T-helper 17 cell (primary cell): Measurements from ENCODE around the gene MAGEA9. TPM values are rescaled to one million over a fixed set of nuclear protein-coding genes. Genes with fewer than 3 reads are reported as not detected.
"Not testable (repeated sequence)": the region's sequence is repeated elsewhere in the genome, so short reads cannot be mapped to it uniquely, and the experiment has no call there.

ENCODE experiments used
- ATAC-seq: fragments of 150-1000 bp; cut with Tn5 transposase; 2 replicates; pipeline ENCODE4 v1.10.0; 2021; ENCODE audit warnings: mild to moderate bottlenecking, moderate library complexity
- DNase-seq, 3 donors: peaks; one replicate each; pipeline versions ENCODE4 v3.0.0 to v3.0.0-alpha.2; 2020 to 2021
- H3K9me3 ChIP-seq: one replicate; pipeline ENCODE4 v1.7.0; 2013; ENCODE audit warnings: low read length, mild to moderate bottlenecking; ENCODE audit not compliant: control insufficient read depth, poor library complexity, severe bottlenecking
- H3K27ac Mint-ChIP-seq: one replicate; pipeline ENCODE4 v1.8.0; 2022; ENCODE audit warnings: mild to moderate bottlenecking, moderate library complexity, mixed read lengths
- H3K27me3 Mint-ChIP-seq: one replicate; pipeline ENCODE4 v1.8.0; 2022; ENCODE audit warnings: mixed read lengths
- H3K36me3 Mint-ChIP-seq: one replicate; pipeline ENCODE4 v1.8.0; 2022; ENCODE audit warnings: low read depth, mixed read lengths
- H3K4me1 Mint-ChIP-seq: one replicate; pipeline ENCODE4 v1.8.0; 2022; ENCODE audit warnings: mild to moderate bottlenecking, mixed read lengths
- H3K4me3 Mint-ChIP-seq: one replicate; pipeline ENCODE4 v1.8.0; 2022; ENCODE audit warnings: mild to moderate bottlenecking, moderate library complexity, mixed read lengths
- total RNA-seq, 4 donors: library from RNA in 2 of 4; stranded (reverse) in 2 of 4; gene quantifications; one replicate each; pipeline ENCODE4 v1.2.3 and lab custom pipeline; 2022 to 2026

Gene MAGEA9
- not detected for total RNA-seq
- 0 reads per million in 2 donors for total RNA-seq (lab: John Stamatoyannopoulos, UW)

DNA sequence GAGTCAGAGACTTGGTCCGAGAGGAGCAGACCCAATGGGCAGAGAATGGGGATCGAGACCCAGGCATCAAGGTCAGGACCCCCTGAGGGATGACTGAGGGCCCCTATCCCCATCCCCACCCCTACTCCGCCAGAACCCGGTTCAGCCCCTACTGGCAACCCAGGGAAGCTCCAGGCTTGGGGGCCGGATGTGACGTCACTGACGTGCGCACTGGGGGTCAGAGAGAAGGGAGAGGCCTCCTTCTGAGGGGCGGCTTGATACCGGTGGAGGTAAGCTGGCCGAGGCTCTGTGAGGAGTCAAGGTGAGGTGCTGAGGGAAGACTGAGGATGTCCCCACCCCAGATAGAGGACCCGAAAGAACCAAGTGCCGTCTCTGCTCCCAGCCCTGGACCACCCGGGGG lies at the start of gene MAGEA9:
MAGEA9 (plus strand) TSS at position 204 of the 400 bp plus-strand sequence. CDS start 4,281 bp downstream, outside the sequence.
- H3K27ac Mint-ChIP-seq, H3K9me3 ChIP-seq, H3K27me3 Mint-ChIP-seq, ATAC-seq, H3K36me3 Mint-ChIP-seq, H3K4me3 Mint-ChIP-seq, DNase-seq, H3K4me1 Mint-ChIP-seq: not testable (repeated sequence)

DNA sequence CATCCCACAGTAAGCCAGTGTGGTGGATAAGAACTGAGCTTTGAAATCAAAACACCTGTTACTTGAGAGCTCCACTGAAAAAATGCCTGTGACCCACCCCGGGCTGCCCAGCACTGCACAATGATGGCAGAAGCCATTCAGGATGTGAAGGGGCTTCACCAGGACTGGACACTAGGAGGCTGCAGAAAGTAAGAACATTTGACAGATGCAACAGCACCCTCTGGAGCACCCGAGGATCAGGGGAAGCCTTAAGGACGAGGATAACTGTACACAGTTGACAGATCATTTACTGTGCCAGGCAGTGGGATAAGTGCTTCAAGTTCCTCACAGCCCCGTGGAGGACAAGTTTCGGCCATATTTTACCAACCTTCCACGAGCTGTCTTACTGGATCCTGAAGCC lies 39.5 kb upstream of the MAGEA9 start:
- ATAC-seq, H3K9me3 ChIP-seq, H3K4me1 Mint-ChIP-seq, H3K4me3 Mint-ChIP-seq, H3K27me3 Mint-ChIP-seq, H3K27ac Mint-ChIP-seq, DNase-seq, H3K36me3 Mint-ChIP-seq: not testable (repeated sequence)

- peak; percentile 32 for ATAC-seq
Observed at GRCh38 chrX:149746390-149747007, 35.2 kb upstream of the MAGEA9 start.

DNA sequence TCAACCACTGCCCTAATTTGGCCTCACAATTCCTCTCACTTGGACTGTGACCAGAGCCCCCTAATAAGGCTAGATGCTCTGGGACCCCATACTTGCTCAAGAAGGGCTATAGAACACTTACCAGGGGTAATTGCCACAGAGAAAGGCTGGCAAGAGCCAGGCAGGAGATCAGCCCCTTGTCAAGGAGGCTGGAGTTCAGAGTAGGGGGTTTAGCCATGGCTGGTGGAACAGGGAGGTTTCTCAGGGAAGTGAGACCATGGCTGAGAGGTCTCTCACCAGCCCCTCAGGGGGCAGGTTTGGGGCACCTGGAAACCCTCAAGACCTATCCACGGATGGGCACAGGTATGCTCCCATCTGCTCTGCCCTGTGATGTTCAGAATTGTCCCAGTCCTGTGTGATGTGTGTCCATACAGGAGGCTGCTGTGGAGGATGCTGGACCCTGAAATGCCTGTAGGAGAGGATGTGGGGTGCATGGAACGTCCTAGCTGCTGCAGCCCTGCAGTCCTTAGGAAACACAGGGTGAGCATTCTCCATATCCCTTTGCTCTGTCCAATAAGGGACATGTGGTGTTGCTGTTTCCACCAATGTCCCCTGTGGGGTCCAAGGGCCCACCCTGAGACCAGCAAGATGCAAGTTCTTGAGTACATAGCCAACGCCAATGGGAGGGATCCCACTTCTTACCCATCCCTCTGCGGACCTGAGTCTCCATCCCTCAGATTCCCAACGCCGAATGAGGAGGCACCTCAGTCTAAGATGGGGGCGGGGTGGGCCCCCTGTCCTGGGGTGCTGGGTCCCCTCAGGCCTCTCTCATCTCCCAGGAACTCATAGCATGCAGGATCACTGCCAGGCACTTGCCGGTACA lies 24.3 kb upstream of the MAGEA9 start:
- Mint-ChIP-seq H3K36me3 (no peaks in the 10 kb centered on the region), H3K27me3 (no peaks in the 10 kb centered on the region), H3K4me3 (no peak overlapping the region), H3K27ac (no peak overlapping the region), H3K4me1 (no peaks in the 10 kb centered on the region)
- DNase-seq: no peak
- ATAC-seq: no peak
- H3K9me3 ChIP-seq: no peaks in the 10 kb centered on the region

More at GRCh38 chrX:149746390-149747007, 35.2 kb upstream of the MAGEA9 start:
- not testable (repeated sequence) for H3K9me3 ChIP-seq, H3K4me3 Mint-ChIP-seq, DNase-seq, H3K27ac Mint-ChIP-seq, H3K27me3 Mint-ChIP-seq, H3K36me3 Mint-ChIP-seq, H3K4me1 Mint-ChIP-seq

DNA sequence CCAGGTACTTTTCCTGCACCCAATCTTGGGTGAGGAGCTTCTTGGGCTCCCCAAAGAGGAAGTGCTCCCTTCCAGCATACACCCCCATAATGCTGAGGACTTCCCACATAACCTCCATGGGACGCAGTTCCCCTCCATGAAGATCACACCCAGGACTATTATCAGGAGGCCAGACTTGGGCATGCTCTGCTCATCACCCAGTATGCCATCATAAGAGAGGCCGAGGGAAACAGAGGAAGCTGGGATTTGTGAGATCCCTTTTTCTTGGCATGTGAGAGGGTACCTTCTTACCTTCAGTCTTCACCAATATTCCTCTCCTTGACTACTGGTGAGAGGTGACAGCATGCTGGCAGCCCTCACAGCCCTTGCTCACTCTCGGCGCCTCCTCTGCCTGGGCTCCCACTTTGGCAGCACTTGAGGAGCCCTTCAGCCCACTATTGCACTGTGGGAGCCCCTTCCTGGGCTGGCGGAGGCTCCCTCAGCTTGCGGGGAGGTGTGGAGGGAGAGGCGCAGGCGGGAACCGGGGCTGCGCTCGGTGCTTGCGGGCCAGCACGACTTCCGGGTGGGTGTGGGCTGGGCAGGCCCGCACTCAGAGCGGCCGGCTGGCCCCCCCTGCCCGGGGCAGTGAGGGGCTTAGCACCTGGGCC lies 23.5 kb upstream of the MAGEA9 start:
- Mint-ChIP-seq H3K36me3 (no peaks in the 10 kb centered on the region), H3K27me3 (no peaks in the 10 kb centered on the region), H3K4me1 (no peaks in the 10 kb centered on the region), H3K27ac (no peak overlapping the region), H3K4me3 (no peak overlapping the region)
- DNase-seq: no peak
- H3K9me3 ChIP-seq: no peaks in the 10 kb centered on the region
- ATAC-seq: no peak

DNA sequence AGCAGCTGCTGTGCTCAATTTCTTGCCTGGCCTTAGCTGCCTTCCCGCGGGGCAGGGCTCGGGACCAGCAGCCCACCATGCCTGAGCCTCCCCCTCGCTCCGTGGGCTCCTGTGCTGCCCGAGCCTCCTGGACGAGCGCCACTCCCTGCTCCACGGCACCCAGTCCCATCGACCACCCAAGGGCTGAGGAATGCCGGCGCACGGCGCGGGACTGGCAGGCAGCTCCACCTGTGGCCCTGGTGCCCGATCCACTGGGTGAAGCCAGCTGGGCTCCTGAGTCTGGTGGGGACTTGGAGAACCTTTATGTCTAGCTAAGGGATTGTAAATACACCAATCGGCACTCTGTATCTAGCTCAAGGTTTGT lies 23.0 kb upstream of the MAGEA9 start:
- H3K9me3 ChIP-seq, H3K27ac Mint-ChIP-seq, DNase-seq, H3K4me1 Mint-ChIP-seq, ATAC-seq, H3K36me3 Mint-ChIP-seq, H3K4me3 Mint-ChIP-seq, H3K27me3 Mint-ChIP-seq: not testable (repeated sequence)

DNA sequence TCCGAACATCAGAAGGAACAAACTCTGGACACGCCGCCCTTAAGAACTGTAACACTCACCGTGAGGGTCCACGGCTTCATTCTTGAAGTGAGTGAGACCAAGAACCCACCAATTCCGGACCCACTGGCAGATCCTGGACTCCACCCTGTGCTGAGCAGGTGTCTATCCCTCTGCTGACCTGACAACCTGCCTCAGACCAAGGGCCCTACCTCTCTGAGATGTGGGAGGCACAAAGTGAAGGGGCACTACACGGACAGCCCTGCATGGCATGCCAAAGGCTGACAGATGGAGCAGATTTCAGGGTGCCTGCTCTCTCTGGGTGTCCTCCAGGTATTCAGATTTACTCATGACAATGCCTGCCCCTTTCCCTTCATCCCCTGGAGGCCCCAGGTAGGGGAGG lies 21.9 kb upstream of the MAGEA9 start:
- H3K4me1 Mint-ChIP-seq: no peaks in the 10 kb centered on the region
- ATAC-seq: no peak
- no peaks in the 10 kb centered on the region for H3K36me3 Mint-ChIP-seq
- no peak for DNase-seq
- H3K27me3 Mint-ChIP-seq: no peaks in the 10 kb centered on the region
- no peaks in the 10 kb centered on the region for H3K9me3 ChIP-seq
- H3K4me3 Mint-ChIP-seq: no peak overlapping the region
- H3K27ac Mint-ChIP-seq: no peak overlapping the region

DNA sequence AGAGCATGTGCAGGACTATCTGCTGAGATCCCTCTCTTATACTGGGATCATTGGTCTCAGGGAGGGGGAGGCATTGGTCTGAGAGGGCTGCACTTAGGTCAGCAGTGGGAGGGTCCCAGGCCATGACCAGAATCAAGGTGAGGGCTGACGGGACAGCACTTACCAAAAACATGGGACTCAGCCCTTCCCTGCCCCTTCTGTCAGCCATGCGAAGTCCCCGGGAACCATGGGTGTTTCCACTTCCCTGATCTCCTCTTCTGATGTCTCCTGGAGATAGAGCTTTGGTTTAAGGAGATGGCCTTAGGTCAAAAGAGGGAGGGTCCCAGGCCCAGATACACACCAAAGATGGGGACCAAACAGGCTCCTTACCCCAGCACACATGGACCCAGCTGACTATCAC lies 20.8 kb upstream of the MAGEA9 start:
- H3K4me1 Mint-ChIP-seq: no peaks in the 10 kb centered on the region
- DNase-seq: no peak

DNA sequence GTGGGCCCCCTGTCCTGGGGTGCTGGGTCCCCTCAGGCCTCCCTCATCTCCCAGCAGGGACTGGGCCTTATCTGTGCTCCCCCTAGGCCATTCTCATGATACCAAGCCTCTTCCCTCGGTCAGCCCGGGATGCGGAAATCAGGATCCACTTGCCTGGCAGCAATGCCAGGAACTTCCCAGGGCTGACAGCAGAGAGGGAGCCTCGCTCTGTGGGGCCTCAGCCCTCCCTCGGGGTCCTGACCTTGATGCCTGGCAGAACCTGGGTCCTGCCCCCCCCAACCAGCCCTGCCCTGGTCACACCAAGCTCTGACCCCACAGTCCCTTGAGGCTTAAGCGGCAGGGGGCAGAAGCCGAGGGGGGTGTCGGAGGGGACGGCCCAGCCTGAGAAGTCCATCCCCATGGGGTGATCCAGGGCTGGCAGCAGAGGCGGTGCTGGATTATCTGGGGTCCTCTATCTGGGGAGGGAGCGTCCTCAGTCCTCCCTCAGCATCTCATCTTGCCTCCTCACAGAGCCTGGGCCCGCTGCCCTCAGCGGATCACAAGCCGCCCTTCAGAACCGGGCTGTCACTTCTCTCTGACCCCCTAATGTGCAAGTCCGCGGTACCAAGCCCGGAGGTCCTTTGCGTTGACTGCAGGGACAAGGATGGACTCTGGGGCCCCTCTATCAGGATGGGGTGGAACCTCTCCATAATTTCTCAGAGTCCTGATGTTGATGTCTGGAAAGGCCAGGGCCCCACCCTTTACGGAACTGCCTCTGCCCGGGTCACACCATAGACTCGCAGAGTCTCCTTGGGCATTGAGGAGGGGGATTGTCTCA lies 19.7 kb upstream of the MAGEA9 start:
- not testable (repeated sequence) for H3K4me1 Mint-ChIP-seq, H3K27ac Mint-ChIP-seq, H3K9me3 ChIP-seq, DNase-seq, H3K36me3 Mint-ChIP-seq, H3K27me3 Mint-ChIP-seq, ATAC-seq, H3K4me3 Mint-ChIP-seq

More for the DNA sequence above, 20.8 kb upstream of the MAGEA9 start:
- H3K9me3 ChIP-seq: no peaks in the 10 kb centered on the region
- no peak for ATAC-seq
- Mint-ChIP-seq H3K27me3 (no peaks in the 10 kb centered on the region), H3K36me3 (no peaks in the 10 kb centered on the region), H3K27ac (no peak overlapping the region), H3K4me3 (no peak overlapping the region)

GRCh38 chrX:149762696-149763614 lies 18.8 kb upstream of the MAGEA9 start:
- Mint-ChIP-seq H3K27me3 (no peaks in the 10 kb centered on the region), H3K27ac (no peak overlapping the region)

GRCh38 chrX:149770344-149770743 lies 11.4 kb upstream of the MAGEA9 start:
- not testable (repeated sequence) for H3K36me3 Mint-ChIP-seq, H3K27me3 Mint-ChIP-seq, H3K9me3 ChIP-seq, ATAC-seq, H3K4me1 Mint-ChIP-seq, DNase-seq, H3K4me3 Mint-ChIP-seq, H3K27ac Mint-ChIP-seq

More at GRCh38 chrX:149762696-149763614, 18.8 kb upstream of the MAGEA9 start:
- ATAC-seq (no peak), DNase-seq (no peak)
- Mint-ChIP-seq H3K36me3 (no peaks in the 10 kb centered on the region), H3K4me1 (no peaks in the 10 kb centered on the region), H3K4me3 (no peak overlapping the region)
- H3K9me3 ChIP-seq: no peaks in the 10 kb centered on the region

GRCh38 chrX:149773026-149773425 lies 8.7 kb upstream of the MAGEA9 start:
- H3K36me3 Mint-ChIP-seq, H3K27me3 Mint-ChIP-seq, H3K27ac Mint-ChIP-seq, ATAC-seq, DNase-seq, H3K4me3 Mint-ChIP-seq, H3K9me3 ChIP-seq, H3K4me1 Mint-ChIP-seq: not testable (repeated sequence)
